ENCODE measurements around the gene CNOT6L. TPM values are rescaled to one million over a fixed set of nuclear protein-coding genes. Genes with fewer than 3 reads are reported as not detected.
A peak's percentile ranks its signal among the peaks of the same experiment; 100 is the strongest.

Gene CNOT6L
- total and polyA plus RNA-seq, 10 donors: 7.0 to 122 (median 81.6) TPM

DNA sequence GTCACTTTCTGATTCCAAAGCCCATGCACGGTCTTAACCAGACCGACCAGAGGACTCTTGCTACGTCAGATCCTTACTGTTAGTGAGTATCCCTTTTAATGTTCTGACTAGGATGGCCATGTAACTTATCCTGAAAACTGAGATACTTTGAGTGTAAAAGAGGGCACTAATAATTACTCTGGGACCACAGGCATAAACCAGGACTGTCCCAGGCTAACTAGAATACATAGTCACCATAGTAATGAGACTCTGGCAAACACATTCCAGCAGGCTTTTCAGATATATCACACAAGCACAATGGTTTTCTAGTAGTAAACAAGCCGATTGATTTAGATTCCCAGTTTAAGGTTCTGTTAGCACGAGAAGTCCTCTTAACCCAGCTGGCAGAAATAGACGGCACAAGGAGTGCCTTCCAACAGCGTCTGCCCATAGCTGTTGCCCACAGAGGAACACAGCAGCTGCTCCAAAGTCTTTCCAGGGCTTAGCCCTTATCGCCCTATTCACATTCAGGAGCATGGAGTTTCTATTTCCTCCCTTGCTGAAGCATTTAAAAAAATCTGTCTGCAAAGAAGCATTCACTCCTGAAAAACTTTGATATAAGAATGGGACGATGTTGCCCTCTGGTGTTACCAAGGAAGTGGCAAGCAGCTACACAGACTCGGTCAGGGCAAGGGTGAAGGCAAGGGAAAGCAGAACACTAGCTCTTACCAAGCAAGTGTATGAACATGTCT is 121.1 kb downstream of the CNOT6L start:
- no peaks in the 10 kb centered on the region for H3K9me3 ChIP-seq
- TF ChIP-seq POLR2A (IDR thresholded peaks at IDR 0.05): no peak
- TF ChIP-seq, protein P1, sequence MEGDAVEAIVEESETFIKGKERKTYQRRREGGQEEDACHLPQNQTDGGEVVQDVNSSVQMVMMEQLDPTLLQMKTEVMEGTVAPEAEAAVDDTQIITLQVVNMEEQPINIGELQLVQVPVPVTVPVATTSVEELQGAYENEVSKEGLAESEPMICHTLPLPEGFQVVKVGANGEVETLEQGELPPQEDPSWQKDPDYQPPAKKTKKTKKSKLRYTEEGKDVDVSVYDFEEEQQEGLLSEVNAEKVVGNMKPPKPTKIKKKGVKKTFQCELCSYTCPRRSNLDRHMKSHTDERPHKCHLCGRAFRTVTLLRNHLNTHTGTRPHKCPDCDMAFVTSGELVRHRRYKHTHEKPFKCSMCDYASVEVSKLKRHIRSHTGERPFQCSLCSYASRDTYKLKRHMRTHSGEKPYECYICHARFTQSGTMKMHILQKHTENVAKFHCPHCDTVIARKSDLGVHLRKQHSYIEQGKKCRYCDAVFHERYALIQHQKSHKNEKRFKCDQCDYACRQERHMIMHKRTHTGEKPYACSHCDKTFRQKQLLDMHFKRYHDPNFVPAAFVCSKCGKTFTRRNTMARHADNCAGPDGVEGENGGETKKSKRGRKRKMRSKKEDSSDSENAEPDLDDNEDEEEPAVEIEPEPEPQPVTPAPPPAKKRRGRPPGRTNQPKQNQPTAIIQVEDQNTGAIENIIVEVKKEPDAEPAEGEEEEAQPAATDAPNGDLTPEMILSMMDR (IDR thresholded peaks at IDR 0.05 in 8 of 11, conservative IDR thresholded peaks at IDR 0.05 in 3 of 11): peak in 7 of 11 experiments; percentile 9 to 49 (median 38)
- intact Hi-C loops (cut with DNase I; ENCODE audit: low total_unique reads): no loop called here
- DNase-seq: no peak
- H3K4me3 ChIP-seq: no peak overlapping the region
- H3K36me3 ChIP-seq: no peaks in the 10 kb centered on the region
- 59 to 70% (median 66%) methylated on average over 10 of the region's 10 CpGs for WGBS, 5 donors
- peak overlapping the region in 4 of 8 donors; percentile 34 to 64 (median 36) for H3K27ac ChIP-seq
- H3K4me1 ChIP-seq: no peaks in the 10 kb centered on the region
- H3K27me3 ChIP-seq (replicated peaks in 1 of 7): no peaks in the 10 kb centered on the region

GRCh38 chr4:77695774-77696173 is 123.4 kb downstream of the CNOT6L start:
- intact Hi-C loops (cut with DNase I; ENCODE audit: low total_unique reads): no loop called here
- H3K27ac ChIP-seq: no peak overlapping the region
- TF ChIP-seq, protein P1 (IDR thresholded peaks at IDR 0.05 in 8 of 11, conservative IDR thresholded peaks at IDR 0.05 in 3 of 11): no peak
- TF ChIP-seq POLR2AphosphoS5 (IDR thresholded peaks at IDR 0.05) (no peak), POLR2A (IDR thresholded peaks at IDR 0.05) (no peak)
- H3K27me3 ChIP-seq (replicated peaks in 1 of 7): no peaks in the 10 kb centered on the region
- 90 to 98% (median 95%) methylated on average over 2 of the region's 2 CpGs for WGBS, 5 donors
- H3K4me1 ChIP-seq: no peaks in the 10 kb centered on the region
- H3K36me3 ChIP-seq: no peaks in the 10 kb centered on the region
- DNase-seq: no peak
- no peaks in the 10 kb centered on the region for H3K9me3 ChIP-seq
- no peak overlapping the region for H3K4me3 ChIP-seq

DNA sequence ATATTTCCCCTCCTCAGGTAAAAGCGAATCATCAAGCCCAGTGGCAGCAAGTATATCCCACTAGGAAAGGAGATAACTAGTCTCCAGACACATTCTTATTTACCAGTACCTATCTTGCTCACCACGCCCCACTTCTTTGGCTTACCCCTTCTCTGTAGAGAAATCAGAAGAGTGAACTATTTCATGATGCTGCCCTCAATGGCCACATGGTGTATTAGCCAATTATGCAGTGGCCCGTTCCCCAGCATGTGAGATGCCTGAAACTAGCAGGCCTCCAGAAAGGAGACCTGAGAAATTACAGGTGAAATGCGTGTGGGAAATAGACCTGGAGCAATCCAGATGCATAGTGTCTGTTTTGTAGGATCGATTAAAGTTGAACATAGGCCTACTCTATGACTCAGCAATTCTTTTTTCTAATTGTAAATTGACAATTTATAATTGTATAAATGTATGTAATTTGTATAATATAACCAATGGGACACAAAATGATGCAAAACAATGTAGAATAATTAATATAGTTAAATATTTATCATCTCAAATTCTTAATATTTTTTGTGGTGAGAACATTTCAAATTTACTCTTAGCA is 126.2 kb downstream of the CNOT6L start:
- Histone ChIP-seq H3K4me3 (no peak overlapping the region), H3K27me3 (replicated peaks in 1 of 7) (no peaks in the 10 kb centered on the region), H3K36me3 (no peaks in the 10 kb centered on the region), H3K27ac (peak overlapping the region in 2 of 8 donors; percentile 41 to 57), H3K4me1 (no peaks in the 10 kb centered on the region), H3K9me3 (no peaks in the 10 kb centered on the region)
- WGBS, 5 donors: 92 to 96% (median 95%) methylated on average over 5 of the region's 5 CpGs
- no peak for DNase-seq
- intact Hi-C loops (cut with DNase I; ENCODE audit: low total_unique reads): no loop called here
- TF ChIP-seq POLR2AphosphoS5 (IDR thresholded peaks at IDR 0.05) (no peak), POLR2A (IDR thresholded peaks at IDR 0.05) (no peak)
- TF ChIP-seq, protein P1 (IDR thresholded peaks at IDR 0.05 in 8 of 11, conservative IDR thresholded peaks at IDR 0.05 in 3 of 11): no peak

DNA sequence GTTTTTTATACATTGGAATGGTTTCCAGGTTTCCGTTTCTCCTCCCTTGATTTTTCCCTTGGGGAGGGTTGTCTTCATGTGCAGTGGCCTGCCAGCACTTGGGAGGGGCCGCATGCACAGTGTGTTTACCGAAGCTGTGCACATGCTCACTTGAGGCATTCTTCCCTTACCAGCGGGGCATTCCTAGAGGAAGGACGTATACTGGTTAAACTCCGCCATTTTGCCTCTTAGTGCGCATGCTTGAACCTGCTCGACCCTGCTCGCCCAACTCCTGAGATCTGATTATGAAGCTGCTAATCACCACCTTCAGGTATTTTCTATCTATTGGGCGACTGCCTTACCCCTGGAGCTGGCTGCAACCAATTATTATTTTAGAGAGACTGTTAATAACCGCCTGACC is 137.4 kb downstream of the CNOT6L start:
- H3K27ac ChIP-seq: no peak overlapping the region
- TF ChIP-seq POLR2AphosphoS5 (IDR thresholded peaks at IDR 0.05) (no peak), POLR2A (IDR thresholded peaks at IDR 0.05) (no peak)
- TF ChIP-seq, protein P1 (IDR thresholded peaks at IDR 0.05 in 8 of 11, conservative IDR thresholded peaks at IDR 0.05 in 3 of 11): no peak
- no peak for DNase-seq
- no peaks in the 10 kb centered on the region for H3K27me3 ChIP-seq (replicated peaks in 1 of 7)
- H3K4me1 ChIP-seq: no peaks in the 10 kb centered on the region
- no peaks in the 10 kb centered on the region for H3K36me3 ChIP-seq
- no peaks in the 10 kb centered on the region for H3K9me3 ChIP-seq
- intact Hi-C loops (cut with DNase I; ENCODE audit: low total_unique reads): no loop called here
- 93 to 96% (median 94%) methylated on average over 11 of the region's 11 CpGs for WGBS, 5 donors
- H3K4me3 ChIP-seq: no peak overlapping the region

All from spleen (tissue), 11 donors.